Measurements from ENCODE around the gene ADGRL3.
"Not testable (repeated sequence)": the region's sequence is repeated elsewhere in the genome, so short reads cannot be mapped to it uniquely, and the experiment has no call there.

ADGRL3 gene

GRCh38 chr4:61373901-61374440, 173.8 kb downstream of the ADGRL3 start:
- no peak for DNase-seq

- no peak for DNase-seq
Observed at GRCh38 chr4:61374447-61374891, 174.3 kb downstream of the ADGRL3 start.

GRCh38 chr4:61375301-61375700, 175.2 kb downstream of the ADGRL3 start:
- no peak for DNase-seq

GRCh38 chr4:61376301-61376700, 176.2 kb downstream of the ADGRL3 start:
- DNase-seq = no peak

GRCh38 chr4:61379406-61379805, 179.3 kb downstream of the ADGRL3 start:
- DNase-seq = no peak

GRCh38 chr4:61380865-61381264, 180.7 kb downstream of the ADGRL3 start:
- DNase-seq = no peak

GRCh38 chr4:61385256-61385655, 185.1 kb downstream of the ADGRL3 start:
- no peak for DNase-seq

GRCh38 chr4:61387372-61387771, 187.2 kb downstream of the ADGRL3 start:
- not testable (repeated sequence) for DNase-seq

GRCh38 chr4:61389640-61390039, 189.5 kb downstream of the ADGRL3 start:
- DNase-seq = no peak

- no peak for DNase-seq
Observed at GRCh38 chr4:61395754-61396153, 195.6 kb downstream of the ADGRL3 start.

GRCh38 chr4:61397174-61397573, 197.0 kb downstream of the ADGRL3 start:
- DNase-seq = no peak

- no peak for DNase-seq
Observed at GRCh38 chr4:61400439-61401038, 200.4 kb downstream of the ADGRL3 start.

- DNase-seq = no peak
Observed at GRCh38 chr4:61401771-61402170, 201.6 kb downstream of the ADGRL3 start.

GRCh38 chr4:61405307-61405706, 205.2 kb downstream of the ADGRL3 start:
- DNase-seq = no peak

GRCh38 chr4:61406677-61407076, 206.6 kb downstream of the ADGRL3 start:
- no peak for DNase-seq

GRCh38 chr4:61407642-61408618, 207.8 kb downstream of the ADGRL3 start:
- no peak for DNase-seq

GRCh38 chr4:61408861-61409260, 208.7 kb downstream of the ADGRL3 start:
- no peak for DNase-seq

GRCh38 chr4:61411241-61411640, 211.1 kb downstream of the ADGRL3 start:
- no peak for DNase-seq

- no peak for DNase-seq
Observed at GRCh38 chr4:61425315-61425714, 225.2 kb downstream of the ADGRL3 start.

GRCh38 chr4:61426229-61426628, 226.1 kb downstream of the ADGRL3 start:
- DNase-seq = no peak

- no peak for DNase-seq
Observed at GRCh38 chr4:61427099-61427817, 227.1 kb downstream of the ADGRL3 start.

- DNase-seq = no peak
Observed at GRCh38 chr4:61427818-61428495, 227.8 kb downstream of the ADGRL3 start.
